ENCODE data around the gene PRR7. TPM values are rescaled to one million over a fixed set of nuclear protein-coding genes. Genes with fewer than 3 reads are reported as not detected.

PRR7 gene
- polyA plus RNA-seq, 1 donor from 2014 or later: 46.6 TPM

DNA sequence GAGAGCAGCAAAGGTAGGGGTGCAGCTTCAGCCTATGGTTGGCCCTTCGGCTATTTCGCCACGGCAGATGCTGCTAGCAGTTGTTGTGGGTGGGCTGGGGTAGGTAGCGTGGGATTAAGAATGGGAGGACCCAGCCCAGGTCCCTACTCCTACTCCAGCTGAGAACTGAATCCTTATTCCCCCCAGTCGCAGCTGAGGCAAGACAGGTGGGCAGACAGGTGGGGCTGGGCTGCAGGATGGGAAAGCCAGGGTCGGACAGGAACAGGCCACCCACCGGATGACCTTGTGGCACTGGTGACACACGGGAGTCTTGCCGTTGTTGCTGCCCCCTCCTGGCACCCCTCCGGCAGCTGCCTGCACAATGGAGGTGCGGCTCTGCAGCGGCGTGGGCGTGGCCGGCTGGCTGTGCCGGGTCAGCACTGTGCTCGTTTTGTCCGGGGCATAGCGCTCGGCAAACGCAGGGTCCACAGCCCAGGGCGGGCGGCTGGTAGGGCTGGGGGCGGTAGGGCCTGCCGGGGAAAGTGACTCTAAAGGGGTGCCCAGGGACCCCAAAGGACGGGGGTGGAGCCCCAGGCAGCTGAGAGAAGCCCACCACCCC is 42.6 kb downstream of the PRR7 start:
- no peak for TF ChIP-seq TAF1 (IDR thresholded peaks at IDR 0.05; ENCODE audit: low read depth)
- TF ChIP-seq EZH2 (IDR thresholded peaks at IDR 0.05; ENCODE audit: borderline replicate concordance, insufficient read depth, low read length, poor library complexity, severe bottlenecking): no peak
- TF ChIP-seq, protein P1, sequence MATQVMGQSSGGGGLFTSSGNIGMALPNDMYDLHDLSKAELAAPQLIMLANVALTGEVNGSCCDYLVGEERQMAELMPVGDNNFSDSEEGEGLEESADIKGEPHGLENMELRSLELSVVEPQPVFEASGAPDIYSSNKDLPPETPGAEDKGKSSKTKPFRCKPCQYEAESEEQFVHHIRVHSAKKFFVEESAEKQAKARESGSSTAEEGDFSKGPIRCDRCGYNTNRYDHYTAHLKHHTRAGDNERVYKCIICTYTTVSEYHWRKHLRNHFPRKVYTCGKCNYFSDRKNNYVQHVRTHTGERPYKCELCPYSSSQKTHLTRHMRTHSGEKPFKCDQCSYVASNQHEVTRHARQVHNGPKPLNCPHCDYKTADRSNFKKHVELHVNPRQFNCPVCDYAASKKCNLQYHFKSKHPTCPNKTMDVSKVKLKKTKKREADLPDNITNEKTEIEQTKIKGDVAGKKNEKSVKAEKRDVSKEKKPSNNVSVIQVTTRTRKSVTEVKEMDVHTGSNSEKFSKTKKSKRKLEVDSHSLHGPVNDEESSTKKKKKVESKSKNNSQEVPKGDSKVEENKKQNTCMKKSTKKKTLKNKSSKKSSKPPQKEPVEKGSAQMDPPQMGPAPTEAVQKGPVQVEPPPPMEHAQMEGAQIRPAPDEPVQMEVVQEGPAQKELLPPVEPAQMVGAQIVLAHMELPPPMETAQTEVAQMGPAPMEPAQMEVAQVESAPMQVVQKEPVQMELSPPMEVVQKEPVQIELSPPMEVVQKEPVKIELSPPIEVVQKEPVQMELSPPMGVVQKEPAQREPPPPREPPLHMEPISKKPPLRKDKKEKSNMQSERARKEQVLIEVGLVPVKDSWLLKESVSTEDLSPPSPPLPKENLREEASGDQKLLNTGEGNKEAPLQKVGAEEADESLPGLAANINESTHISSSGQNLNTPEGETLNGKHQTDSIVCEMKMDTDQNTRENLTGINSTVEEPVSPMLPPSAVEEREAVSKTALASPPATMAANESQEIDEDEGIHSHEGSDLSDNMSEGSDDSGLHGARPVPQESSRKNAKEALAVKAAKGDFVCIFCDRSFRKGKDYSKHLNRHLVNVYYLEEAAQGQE (IDR thresholded peaks at IDR 0.05; ENCODE audit: borderline replicate concordance): no peak
- no peak for TF ChIP-seq SMC3 (conservative IDR thresholded peaks at IDR 0.05; ENCODE audit: poor library complexity)
- TF ChIP-seq EP300 (conservative IDR thresholded peaks at IDR 0.05; ENCODE audit: poor library complexity, severe bottlenecking): no peak
- TF ChIP-seq MXI1 (conservative IDR thresholded peaks at IDR 0.05; ENCODE audit: poor library complexity, severe bottlenecking): no peak
- TF ChIP-seq CTCF (IDR thresholded peaks at IDR 0.05; ENCODE audit: poor library complexity, severe bottlenecking): no peak
- TF ChIP-seq POLR2AphosphoS5 (IDR thresholded peaks at IDR 0.05): no peak
- TF ChIP-seq RAD21 (conservative IDR thresholded peaks at IDR 0.05): no peak
- Histone ChIP-seq H3K9me3 (ENCODE audit: low read length) (no peaks in the 10 kb centered on the region), H3K79me2 (replicated peaks; ENCODE audit: insufficient read depth, low read length) (no peaks in the 10 kb centered on the region), H2AFZ (ENCODE audit: low read depth, low read length) (no peak overlapping the region), H3K27me3 (ENCODE audit: insufficient read depth, low read depth, low read length) (no peaks in the 10 kb centered on the region), H3F3A (ENCODE audit: insufficient read depth, low read length, poor library complexity, severe bottlenecking) (no peaks in the 10 kb centered on the region), H3K4me2 (ENCODE audit: low read length) (no peak overlapping the region), H3K27ac (ENCODE audit: low read length) (no peak overlapping the region), H3K9ac (ENCODE audit: low read length) (no peak overlapping the region), H3K36me3 (ENCODE audit: insufficient read depth, low read length) (no peaks in the 10 kb centered on the region), H4K20me1 (ENCODE audit: insufficient read depth) (no peaks in the 10 kb centered on the region), H3K9me2 (ENCODE audit: insufficient read depth, low read length) (no peaks in the 10 kb centered on the region), H3K4me3 (ENCODE audit: low read length) (no peak overlapping the region)

- no peaks in the 10 kb centered on the region for H3K9me3 ChIP-seq (ENCODE audit: low read length)
- H3K27ac ChIP-seq (ENCODE audit: low read length): no peak overlapping the region
- no peak overlapping the region for H3K4me3 ChIP-seq (ENCODE audit: low read length)
- H3K79me2 ChIP-seq (replicated peaks; ENCODE audit: insufficient read depth, low read length): peaks cover under 1% of the 10 kb centered on the region
- no peaks in the 10 kb centered on the region for H3F3A ChIP-seq (ENCODE audit: insufficient read depth, low read length, poor library complexity, severe bottlenecking)
- H3K27me3 ChIP-seq (ENCODE audit: insufficient read depth, low read depth, low read length): no peaks in the 10 kb centered on the region
- no peaks in the 10 kb centered on the region for H3K36me3 ChIP-seq (ENCODE audit: insufficient read depth, low read length)
- no peak overlapping the region for H3K9ac ChIP-seq (ENCODE audit: low read length)
- H3K9me2 ChIP-seq (ENCODE audit: insufficient read depth, low read length): no peaks in the 10 kb centered on the region
- TF ChIP-seq RAD21 (conservative IDR thresholded peaks at IDR 0.05): no peak
- TF ChIP-seq SMC3 (conservative IDR thresholded peaks at IDR 0.05; ENCODE audit: poor library complexity): no peak
- no peak for TF ChIP-seq CTCF (IDR thresholded peaks at IDR 0.05; ENCODE audit: poor library complexity, severe bottlenecking)
- no peak for TF ChIP-seq EZH2 (IDR thresholded peaks at IDR 0.05; ENCODE audit: borderline replicate concordance, insufficient read depth, low read length, poor library complexity, severe bottlenecking)
- H3K4me2 ChIP-seq (ENCODE audit: low read length): no peak overlapping the region
- no peaks in the 10 kb centered on the region for H4K20me1 ChIP-seq (ENCODE audit: insufficient read depth)
- H2AFZ ChIP-seq (ENCODE audit: low read depth, low read length): no peak overlapping the region
Observed at GRCh38 chr5:177490311-177490991, 43.8 kb downstream of the PRR7 start.
